HG03139 (cell line): ENCODE data around the gene GOLGA8T.
"Not testable (repeated sequence)": the region's sequence is repeated elsewhere in the genome, so short reads cannot be mapped to it uniquely, and the experiment has no call there.

Experiments used
- ATAC-seq: cut with Tn5 transposase; IDR thresholded peaks from one replicate; pipeline ENCODE4 v1.9.1; 2021; ENCODE audit not compliant: unreplicated experiment

The GOLGA8T gene, protein sequence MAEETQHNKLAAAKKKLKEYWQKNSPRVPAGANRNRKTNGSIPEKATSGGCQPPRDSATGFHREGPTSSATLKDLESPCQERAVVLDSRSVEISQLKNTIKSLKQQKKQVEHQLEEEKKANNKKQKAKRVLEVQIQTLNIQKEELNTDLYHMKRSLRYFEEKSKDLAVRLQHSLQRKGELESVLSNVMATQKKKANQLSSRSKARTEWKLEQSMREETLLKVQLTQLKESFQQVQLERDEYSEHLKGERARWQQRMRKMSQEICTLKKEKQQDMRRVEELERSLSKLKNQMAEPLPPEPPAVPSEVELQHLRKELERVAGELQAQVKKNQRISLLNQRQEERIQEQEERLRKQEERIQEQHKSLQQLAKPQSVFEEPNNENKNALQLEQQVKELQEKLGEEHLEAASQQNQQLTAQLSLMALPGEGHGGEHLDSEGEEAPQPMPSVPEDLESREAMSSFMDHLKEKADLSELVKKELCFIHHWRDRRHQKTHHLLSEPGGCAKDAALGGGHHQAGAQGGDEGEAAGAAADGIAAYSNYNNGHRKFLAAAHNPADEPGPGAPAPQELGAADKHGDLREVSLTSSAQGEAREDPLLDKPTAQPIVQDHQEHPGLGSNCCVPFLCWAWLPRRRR

DNA sequence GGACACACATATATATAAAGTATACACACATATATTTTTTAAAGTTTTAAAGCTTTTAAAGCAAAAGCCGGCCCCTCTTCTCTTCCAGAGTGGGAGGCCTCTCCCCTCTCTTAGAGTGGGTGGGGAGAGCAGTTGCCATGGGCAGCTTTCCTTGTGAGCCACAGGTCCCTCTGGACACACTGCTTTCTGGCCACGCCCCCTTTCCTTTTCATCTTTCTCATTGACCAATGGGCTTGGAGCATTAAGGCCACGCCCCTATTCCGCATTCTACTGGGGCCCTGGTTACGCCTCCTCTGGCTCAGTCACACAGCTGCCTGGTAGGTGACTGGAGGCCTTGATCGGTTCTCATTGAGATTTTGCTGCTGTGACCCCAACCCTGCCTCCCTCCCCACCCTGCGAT lies at the start of gene GOLGA8T:
TSS of gene GOLGA8T (plus strand) at position 301 of the 400 bp plus-strand sequence. CDS start at position 399, 98 bp downstream.
- ATAC-seq: not testable (repeated sequence)

DNA sequence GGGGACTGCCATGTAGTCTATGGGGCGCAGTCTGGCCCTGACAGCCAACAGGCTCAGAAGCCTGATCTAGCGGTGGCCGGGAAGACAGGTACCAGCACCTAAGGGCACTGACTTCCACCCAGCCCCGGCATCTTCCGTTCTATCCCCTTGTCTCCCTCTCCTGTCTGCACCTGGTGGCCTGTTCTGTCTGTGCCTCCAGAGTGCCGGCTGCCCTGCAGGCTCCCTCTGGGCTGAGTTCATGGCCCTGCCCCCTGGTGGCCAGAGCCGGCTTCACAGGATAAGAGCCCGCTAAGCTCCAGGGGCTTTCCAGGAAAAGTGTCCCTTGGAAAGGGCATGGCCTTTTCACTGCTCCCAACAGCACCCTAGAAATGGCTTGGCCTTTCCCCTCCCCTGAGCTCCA lies 37.0 kb upstream of the GOLGA8T start:
- not testable (repeated sequence) for ATAC-seq

DNA sequence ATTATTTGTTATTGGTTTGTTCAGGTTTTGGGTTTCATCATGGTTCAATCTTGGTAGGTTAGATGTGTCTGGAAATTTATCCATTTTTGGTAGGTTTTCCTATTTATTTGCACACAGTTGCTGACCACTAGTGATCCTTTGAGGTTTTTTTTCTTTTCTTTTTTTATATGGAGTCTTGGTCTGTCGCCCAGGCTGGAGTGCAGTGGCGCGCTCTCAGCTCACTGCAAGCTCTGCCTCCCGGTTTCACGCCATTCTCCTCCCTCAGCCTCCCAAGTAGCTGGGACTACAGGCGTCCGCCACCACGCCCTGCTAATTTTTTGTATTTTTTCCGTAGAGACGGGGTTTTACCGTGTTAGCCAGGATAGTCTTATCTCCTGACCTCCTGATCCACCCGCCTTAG lies 32.0 kb upstream of the GOLGA8T start:
- not testable (repeated sequence) for ATAC-seq

DNA sequence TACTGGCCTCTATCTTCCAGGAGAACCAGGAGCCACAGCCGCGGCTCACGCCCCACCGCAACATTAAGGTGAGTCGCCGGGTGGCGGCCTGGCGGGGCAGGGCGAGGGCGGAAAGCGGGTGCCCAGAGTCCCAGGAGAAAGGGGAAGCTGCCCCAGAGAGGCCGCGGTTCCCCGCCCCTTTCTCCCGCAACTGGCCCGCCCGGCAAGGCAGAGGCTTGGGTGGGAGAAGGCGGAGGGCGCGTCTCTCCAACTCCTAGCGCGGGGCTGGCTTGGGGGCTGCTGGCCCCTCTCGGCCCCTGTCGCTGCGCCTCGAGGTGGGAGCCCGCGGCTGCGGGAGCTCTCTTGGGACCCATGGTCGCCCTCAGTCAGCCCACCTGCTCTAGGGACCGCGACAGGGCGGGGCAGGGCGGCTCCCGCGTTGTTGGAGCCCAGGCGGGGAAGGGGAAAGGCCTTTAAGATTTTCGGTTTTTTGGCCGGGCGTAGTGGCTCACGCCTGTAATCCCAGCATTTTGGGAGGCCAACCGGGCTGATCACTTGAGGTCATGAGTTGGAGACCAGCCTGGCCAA lies 30.8 kb upstream of the GOLGA8T start:
- not testable (repeated sequence) for ATAC-seq

DNA sequence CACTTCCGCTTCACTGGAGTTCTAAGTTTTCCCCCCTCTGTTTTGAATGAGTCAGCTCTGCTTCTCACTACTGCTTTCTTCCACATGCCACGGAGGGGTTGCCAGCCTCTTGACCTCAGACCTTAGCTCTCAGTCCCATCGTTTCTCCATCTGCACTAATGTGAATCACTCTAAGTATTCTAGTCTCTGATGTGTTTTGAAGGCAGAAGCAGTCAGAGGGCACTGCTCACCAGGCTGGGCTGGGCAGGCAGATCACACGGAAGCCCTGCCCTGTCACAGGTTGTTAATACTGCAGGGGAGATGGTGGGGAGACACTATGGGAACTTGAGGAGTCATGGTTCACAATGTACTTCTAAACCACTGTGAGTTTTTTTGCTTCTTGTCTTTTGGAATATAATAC lies 24.3 kb upstream of the GOLGA8T start:
- ATAC-seq: not testable (repeated sequence)

DNA sequence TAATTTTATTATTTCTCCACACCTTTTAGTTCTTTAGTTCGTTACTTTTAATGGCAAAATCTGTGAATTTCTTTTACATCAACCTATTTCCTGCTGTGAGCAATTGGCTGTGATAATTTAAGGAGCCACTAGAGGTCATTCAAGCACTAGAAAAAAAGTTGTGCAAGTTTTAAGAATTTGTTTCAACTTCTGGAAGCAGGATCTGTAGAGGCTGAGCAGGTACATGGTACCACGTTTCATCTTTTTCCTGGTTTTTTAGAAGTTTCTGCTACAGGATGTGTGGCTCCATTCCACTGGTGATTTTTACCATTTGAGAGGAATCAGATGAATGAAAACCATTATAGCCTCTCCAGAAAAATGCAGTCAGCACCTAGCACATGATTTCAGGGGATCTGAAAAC lies 4.8 kb upstream of the GOLGA8T start:
- ATAC-seq: not testable (repeated sequence)

DNA sequence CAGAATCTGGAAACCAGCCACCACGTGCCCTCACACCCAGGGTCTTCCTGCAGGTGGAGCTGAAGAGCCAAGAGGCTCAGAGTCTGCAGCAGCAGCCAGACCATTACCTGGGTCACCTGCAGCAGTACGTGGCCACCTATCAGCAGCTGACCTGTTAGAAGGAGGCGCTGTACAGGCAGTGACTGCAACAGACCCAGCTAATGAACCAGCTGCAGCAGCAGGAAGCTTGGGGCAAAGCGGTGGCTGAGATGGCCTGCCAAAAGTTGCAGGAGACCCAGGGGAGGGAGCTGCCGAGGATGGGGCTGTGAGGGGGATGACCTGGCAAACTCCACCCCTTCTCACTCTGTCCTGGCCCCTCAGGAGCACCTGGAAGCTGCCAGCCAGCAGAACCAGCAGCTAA lies 8.4 kb downstream of the GOLGA8T start:
- ATAC-seq: not testable (repeated sequence)

DNA sequence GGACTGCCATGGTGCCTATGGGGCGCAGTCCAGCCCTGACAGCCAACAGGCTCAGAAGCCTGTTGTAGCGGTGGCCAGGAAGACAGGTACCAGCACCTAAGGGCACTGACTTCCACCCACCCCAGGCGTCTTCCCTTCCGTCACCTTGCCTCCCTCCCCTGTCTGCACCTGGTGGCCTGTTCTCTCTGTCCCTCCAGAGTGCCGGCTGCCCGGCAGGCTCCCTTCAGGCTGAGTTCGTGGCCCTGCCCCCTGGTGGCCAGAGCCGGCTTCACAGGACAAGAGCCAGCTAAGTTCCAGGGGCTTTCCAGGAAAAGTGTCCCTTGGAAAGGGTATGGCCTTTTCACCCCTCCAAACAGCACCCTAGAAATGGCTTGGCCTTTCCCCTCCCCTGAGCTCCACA lies 15.0 kb downstream of the GOLGA8T start:
- ATAC-seq: not testable (repeated sequence)

DNA sequence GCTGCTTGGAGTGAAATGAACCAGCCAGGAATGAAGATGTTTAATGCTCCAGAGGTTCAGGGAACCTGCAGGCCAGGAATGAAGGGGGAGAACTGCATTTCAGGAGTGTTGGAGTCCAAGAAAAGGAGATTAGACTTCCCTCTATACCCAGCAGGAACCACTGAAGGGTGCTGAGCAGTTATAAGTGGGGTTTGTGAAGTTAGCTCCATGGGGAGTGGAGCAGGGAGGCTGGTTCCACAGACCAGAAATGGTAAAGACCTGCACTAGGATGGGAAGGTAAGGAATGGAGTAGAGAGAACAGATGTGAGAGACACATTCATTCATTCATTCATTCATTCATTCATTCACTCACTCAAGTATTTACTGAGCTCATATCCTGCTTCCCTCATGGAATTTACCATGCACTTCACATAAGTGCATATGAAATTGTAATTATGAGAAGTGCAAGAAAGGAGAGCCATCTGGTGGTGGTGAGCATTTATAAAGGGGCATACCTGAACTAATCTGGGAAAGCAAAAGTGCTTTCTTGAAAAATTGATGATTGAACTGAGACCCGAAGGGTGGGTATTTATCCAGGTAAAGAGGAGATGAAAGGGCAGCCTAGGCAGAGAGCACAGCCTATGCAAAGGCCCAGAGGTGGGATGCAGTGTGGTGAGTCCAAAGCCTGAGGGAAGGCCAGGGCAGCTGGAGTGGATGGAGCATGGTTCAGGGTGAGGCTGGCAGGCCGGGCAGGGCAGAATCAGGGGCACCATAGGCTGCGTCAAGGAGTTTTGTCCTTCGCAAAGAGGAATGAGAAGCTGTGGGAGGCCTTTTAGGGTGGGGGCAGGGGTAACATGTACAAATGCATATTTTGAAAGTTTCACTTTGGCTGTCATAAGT lies 27.9 kb downstream of the GOLGA8T start:
- ATAC-seq: not testable (repeated sequence)

DNA sequence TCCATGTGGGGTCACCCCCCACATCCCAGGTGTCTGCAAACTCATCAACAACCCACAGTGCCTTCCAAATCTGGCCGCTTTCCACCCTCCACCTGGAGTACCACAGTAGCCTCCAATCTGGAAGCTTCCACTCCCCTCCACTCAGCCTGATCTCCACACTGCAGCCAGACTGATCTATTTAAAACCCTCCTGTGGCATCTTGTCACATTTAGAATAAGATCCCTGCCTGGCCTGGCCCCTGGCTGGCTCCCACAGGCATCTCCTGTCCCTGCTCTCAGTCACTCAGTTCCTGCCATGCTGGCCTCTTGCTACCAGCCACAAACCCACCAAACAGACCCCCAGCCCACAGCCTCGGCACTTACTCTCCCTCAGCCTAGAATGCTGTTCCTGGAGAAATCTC lies 28.9 kb downstream of the GOLGA8T start:
- ATAC-seq: not testable (repeated sequence)

DNA sequence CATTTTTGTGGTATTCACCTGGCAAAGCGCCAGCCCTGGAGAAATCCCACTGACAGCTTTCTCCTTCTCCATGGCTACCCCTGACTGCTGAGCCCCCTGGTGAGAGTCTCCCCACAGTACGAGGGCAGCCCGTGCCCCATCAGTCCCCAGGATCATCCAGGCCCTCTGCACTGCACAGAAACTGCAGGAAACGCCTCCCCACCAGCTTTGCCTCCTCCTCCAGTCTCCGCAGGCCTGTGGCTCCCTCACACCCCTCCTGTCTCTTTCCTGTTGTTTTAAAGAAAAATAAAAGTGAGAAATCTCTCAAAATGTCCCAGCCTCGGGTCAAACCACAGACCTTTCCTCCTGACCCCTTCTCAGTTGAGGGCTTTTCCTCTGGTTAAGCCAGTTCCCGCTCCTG lies 29.4 kb downstream of the GOLGA8T start:
- ATAC-seq: not testable (repeated sequence)

DNA sequence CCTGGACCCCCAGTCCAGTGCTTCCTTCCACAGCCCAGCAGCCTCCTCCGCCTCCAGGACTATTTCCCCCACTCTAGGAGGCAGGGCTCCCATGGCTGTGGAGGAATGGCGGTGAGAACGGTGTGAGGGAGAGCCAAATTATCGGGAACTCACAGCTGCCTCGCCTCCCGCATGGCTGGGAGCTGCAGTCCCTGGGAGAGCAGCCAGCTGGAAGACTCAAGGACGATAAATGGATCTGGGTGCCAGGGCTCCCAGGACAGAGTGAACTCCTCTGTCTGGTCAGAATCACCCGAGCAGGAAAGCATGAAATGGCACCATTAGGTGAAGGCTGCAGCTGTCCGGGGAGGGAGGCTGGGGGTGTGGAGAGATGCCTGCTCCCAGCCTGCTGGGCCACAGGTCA lies 32.6 kb downstream of the GOLGA8T start:
- not testable (repeated sequence) for ATAC-seq

DNA sequence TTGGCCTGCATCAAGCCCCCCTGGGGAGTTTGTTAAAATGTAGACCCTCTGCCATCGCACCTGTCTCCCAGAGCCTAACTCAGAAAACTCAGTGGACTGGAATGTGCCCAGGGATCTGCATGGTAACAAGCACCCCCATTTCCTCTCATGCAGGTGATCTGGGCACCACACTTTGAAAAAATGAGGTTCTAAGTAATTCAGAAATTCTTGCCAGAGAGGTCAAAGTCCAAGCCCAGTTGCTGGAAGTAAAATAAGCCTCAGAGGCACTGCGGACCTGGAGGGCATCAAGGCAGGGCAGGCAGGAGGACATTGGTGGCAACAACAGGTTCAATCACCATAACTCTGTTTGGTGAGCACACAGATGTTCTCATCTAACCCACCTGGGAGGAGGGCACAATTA lies 33.0 kb downstream of the GOLGA8T start:
- ATAC-seq: not testable (repeated sequence)

DNA sequence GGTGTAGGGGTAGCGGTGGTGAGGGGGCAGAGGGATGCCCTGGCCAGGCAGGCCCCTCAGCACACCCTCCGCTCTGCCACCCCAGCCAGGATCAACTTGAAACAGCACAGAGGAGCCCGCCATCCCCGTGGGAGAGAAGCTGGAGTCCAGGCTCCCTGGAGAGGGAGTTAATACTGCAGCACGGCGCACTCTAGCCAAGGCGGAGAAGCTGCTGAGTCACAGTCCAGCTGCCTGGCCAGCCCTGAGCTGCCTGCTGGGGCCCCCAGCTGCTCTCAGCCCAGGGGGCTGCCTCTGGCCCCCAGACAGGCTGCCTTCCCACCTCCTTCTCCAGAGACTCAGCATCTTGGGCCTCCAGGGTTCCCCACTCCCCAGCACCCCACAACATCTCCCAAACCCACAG lies 36.6 kb downstream of the GOLGA8T start:
- ATAC-seq: not testable (repeated sequence)

DNA sequence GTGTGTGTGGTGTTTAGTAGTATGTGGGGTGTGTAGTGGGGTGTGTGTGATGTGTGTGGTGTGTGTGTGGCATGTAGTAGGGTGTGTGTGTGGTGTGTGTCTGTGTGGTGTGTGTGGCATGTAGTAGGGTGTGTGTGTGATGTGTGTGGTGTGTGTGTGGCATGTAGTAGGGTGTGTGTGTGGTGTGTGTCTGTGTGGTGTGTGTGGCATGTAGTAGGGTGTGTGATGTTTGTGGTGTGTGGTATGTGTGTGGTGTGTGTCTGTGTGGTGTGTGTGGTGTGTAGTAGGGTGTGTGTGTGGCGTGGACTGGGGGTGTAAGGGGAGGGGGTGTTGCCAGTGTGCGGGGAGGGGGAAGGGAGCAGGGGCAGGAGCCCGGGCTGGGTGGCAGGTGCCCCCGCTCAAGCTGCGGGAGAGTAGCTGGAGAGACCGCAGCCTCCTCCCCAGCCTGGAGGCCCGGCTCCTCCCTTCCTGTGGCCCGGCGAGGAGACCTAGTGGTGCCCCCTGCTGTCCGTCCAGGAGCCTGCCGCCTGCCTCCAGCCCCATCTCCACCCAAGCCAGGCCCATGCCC lies 38.3 kb downstream of the GOLGA8T start:
- not testable (repeated sequence) for ATAC-seq

DNA sequence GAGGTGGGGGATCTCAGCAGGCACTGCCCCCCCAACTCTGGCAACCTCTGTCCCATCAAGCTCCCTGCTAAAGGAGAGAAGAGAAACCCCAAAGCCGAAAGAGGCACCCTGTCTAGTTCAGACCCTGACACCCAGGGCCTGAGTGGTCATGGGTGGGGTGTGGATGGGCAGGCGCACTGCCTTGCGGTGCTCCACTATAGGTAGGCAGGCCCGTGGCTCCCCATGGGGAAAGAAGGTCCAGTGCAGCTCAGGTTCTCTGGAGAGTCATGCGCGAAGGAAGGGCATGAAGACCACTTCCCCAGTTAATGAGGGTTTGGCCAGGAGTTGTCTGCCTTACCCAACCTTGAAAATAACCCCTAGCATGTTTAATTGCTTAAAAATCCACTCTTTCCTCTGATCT lies 40.4 kb downstream of the GOLGA8T start:
- not testable (repeated sequence) for ATAC-seq

DNA sequence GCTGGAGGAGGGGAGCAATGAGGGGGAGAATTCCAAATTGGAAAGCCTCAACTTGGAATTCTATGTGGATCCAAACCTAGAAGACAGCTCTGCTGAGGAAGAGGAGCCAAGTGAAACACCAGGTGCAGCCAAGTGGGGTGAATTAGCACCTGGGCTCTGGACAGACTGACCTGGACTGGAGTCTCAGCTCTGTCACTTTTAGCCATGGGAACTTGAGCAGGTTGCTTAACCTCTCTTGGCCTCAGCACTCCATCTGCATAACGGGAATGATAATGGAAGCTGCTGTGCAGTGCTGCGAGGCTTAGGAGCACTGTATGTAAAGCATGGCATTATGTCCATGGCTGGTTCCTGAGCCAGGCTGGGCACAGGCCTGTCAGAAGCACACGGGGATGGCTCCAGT lies 41.8 kb downstream of the GOLGA8T start:
- ATAC-seq: not testable (repeated sequence)

DNA sequence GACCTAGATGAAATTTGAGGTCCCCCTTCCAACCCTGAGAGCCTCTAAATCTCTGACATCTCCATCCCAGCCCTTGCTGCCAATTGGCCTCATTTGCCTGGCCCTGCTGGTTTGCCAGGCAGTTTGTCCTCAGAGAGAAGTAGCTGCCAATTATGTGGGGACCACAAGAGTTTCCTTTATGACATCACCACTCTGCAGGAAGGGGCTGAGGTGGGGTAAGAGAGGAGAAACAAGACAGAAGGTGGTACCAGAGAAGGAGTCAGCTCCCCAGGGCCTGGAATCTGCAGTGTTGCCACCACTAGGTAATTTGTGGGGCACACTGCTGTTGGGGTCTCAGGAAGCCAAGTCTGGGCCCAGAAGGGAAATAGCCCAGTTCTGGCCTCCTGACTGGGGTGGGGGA lies 45.0 kb downstream of the GOLGA8T start:
- ATAC-seq: not testable (repeated sequence)

DNA sequence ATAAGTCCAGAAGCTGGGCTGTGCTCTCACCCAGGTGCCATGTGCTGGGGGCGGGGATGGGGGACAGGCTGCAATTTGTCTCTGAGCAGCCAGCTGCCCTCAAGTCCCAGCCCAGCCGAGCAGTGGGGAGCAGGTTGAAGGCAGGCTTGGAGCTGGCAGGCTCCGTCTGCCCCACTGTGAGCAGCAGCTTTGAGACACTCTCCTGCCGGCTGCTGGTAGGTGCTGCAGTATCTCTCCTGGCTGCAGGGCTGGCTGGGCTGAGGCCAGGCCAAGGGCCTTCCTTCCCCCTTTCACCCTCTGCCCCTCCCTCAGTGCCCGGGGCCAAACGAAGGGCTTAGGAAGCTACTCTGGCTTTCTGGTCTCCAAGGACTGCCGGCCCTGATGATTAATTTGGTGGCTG lies 50.6 kb downstream of the GOLGA8T start:
- ATAC-seq: not testable (repeated sequence)

DNA sequence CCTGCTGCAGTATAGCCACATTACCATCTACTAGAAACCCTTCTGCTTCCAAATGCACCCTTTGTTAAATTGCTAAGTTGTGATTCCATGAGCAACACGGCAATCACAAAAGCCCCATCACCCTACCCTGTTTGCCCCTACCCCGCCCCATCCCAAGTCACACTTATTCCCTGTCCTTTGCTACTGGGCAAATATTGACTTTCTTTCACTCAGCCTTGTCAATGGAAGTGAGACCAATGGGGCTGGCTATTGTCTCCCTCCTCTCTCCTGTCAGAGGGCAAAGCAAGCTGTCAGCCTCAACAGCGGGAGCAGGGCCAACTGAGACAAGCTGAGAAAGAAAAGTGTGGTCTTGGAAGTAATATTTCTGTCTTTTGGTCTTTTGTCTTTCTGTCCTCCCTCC lies 52.6 kb downstream of the GOLGA8T start:
- ATAC-seq: not testable (repeated sequence)

DNA sequence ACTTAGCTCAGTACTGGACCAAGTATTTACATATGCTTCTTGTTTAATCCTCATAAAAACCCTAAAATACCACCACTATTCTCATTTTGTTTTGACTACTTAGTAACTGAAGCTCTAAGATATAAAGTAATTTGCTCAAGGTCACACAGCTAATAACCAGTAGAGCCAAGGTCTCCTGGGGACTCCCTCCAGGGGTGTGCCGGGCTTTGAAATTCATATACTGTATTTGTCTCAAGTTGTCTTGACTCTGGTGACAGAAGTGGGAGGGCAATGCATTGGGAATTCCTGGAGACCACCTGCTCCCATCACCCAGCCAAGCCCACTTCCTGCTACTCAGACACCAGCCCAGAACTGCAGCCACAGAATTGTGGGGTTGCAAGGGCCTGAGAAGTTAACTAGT lies 54.9 kb downstream of the GOLGA8T start:
- ATAC-seq: not testable (repeated sequence)
